Esophagus squamous epithelium (tissue), 5 donors: ENCODE data around the gene TMA7. TPM values are rescaled to one million over a fixed set of nuclear protein-coding genes. Genes with fewer than 3 reads are reported as not detected.
A peak's percentile ranks its signal among the peaks of the same experiment; 100 is the strongest.

Experiments used
- DNase-seq: peaks from one replicate; lab custom pipeline; 2025; lab: John Stamatoyannopoulos, UW
- H3K27ac ChIP-seq, 4 donors: fragments of 200-600 bp; sonication (generic); one replicate each; pipeline ENCODE4 v1.5.1; 2016 to 2019; ENCODE audit warnings: mild to moderate bottlenecking in 1 of 4
- H3K27me3 ChIP-seq, 4 donors: fragments of 200-600 bp; sonication (generic); 1 replicate in 3 of 4; 2 replicates in 1 of 4; pipeline versions ENCODE4 v1.5.1 to v1.6.0; 2017 to 2021; ENCODE audit warnings: antibody characterized with exemption in 1 of 4
- H3K36me3 ChIP-seq, 3 donors: fragments of 200-600 bp; sonication (generic); one replicate each; pipeline ENCODE4 v1.5.1; 2016 to 2019
- H3K4me1 ChIP-seq, 3 donors: fragments of 200-600 bp; sonication (generic); one replicate each; pipeline ENCODE4 v1.5.1; 2017 to 2019
- H3K4me3 ChIP-seq, 4 donors: fragments of 200-600 bp; sonication (generic); 1 replicate in 3 of 4; 2 replicates in 1 of 4; pipeline ENCODE4 v1.5.1; 2016 to 2019; ENCODE audit warnings: mild to moderate bottlenecking in 2 of 4, moderate library complexity in 1 of 4
- H3K9me3 ChIP-seq, 3 donors: fragments of 200-600 bp; sonication (generic); one replicate each; pipeline ENCODE4 v1.5.1; 2016 to 2019
- POLR2A ChIP-seq, 4 donors: fragments of 450-650 bp; IDR thresholded peaks; one replicate each; pipeline ENCODE4 v1.6.1; 2017; ENCODE audit warnings: antibody characterized with exemption in 4 of 4, mild to moderate bottlenecking in 4 of 4, moderate library complexity in 3 of 4
- WGBS, 2 donors: methylation state at CpG; one replicate each; pipeline ENCODE4 v1.1.5; 2018; 5-methylcytosine and 5-hydroxymethylcytosine counted together
- intact Hi-C: fragments of 100-400 bp; cut with DNase I; formaldehyde crosslinking; loops from one replicate; pipeline ENCODE4 v1.15.0; 2022
- total RNA-seq, 4 donors: library from RNA; depleted of rRNA; stranded (reverse); fragments of >200 nt; gene quantifications; one replicate each; pipeline ENCODE4 v1.1.0, GENCODE V29; 2016
- TF ChIP-seq, protein P1 (sequence below), 6 experiments: fragments of 450-650 bp in 4 of 6; fragments of 200-600 bp in 2 of 6; sonication (generic) in 2 of 6; IDR thresholded peaks; one replicate each; pipeline ENCODE4 v1.5.1; 2016 to 2019; ENCODE audit warnings: antibody characterized with exemption in 6 of 6, mild to moderate bottlenecking in 4 of 6, moderate library complexity in 4 of 6
- donor health status: DM: yes; HTN: yes; CAD: no.

TMA7 gene
- 100 to 1,000 TPM; 293 to 431 (median 357) TPM for total RNA-seq

DNA sequence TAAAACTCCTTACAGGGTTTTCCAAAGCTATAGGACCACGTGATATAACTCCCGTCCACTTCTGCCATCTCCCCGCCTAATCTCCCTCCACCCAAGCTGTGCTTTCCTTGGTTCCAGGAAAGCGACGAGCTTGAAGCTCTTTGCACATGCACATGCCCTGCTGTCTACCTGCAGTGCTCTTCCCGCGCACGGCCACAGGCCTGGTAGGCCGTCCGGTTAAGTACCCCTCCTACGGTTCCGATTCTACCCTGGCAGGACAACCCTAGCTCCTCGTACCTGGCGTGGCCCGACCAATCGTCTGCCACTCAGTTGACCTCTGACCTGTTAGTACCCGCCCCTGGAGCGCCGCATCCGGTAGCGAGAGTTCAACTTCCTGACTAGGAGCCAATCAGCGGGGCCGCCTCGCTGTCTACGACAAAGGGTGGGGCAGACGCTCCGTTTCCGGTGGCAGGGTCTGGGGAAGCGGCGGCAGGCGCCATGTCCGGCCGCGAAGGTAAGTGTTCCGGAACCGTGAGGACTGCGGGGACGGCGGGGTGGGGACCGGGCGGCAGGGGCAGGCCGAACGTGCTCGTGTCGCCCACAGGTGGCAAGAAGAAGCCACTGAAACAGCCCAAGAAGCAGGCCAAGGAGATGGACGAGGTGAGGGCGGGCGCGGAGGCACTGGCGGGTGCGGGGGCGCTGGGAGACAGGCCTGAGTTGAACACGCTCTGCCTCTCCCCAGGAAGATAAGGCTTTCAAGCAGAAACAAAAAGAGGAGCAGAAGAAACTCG, at the start of gene TMA7, which contains the start of gene CCDC51:
Gene TMA7, plus strand, starts transcription at position 438 of the 770 bp plus-strand sequence. Its CDS starts 40 bp downstream, at position 478.
Gene CCDC51, minus strand, starts transcription at position 300 of the 770 bp plus-strand sequence. CDS start 4,991 bp downstream, outside the sequence.
- intact Hi-C loops: loop anchor here (5.0 kb wide), 1 partner anchor 248 kb away; no protein-coding TSS in a partner anchor
- peak; percentile 90 for DNase-seq
- Histone ChIP-seq H3K27ac (peak within 1 kb of the TSS; percentile 94 to 98 (median 98)), H3K4me3 (peak within 1 kb of the TSS; percentile 69 to 97 (median 90)), H3K36me3 (peaks cover 0 to 35% (median 11%) of the 10 kb centered on the region in 3 donors), H3K9me3 (no peaks in the 10 kb centered on the region), H3K4me1 (peaks cover 19 to 46% (median 35%) of the 10 kb centered on the region in 3 donors), H3K27me3 (no peaks in the 10 kb centered on the region)
- 0 to 2% methylated on average over 36 to 39 of the region's 54 CpGs for WGBS, 2 donors
- TF ChIP-seq POLR2A (IDR thresholded peaks at IDR 0.05): peak in 3 of 4 donors; percentile 93 to 97 (median 94)
- TF ChIP-seq, protein P1, sequence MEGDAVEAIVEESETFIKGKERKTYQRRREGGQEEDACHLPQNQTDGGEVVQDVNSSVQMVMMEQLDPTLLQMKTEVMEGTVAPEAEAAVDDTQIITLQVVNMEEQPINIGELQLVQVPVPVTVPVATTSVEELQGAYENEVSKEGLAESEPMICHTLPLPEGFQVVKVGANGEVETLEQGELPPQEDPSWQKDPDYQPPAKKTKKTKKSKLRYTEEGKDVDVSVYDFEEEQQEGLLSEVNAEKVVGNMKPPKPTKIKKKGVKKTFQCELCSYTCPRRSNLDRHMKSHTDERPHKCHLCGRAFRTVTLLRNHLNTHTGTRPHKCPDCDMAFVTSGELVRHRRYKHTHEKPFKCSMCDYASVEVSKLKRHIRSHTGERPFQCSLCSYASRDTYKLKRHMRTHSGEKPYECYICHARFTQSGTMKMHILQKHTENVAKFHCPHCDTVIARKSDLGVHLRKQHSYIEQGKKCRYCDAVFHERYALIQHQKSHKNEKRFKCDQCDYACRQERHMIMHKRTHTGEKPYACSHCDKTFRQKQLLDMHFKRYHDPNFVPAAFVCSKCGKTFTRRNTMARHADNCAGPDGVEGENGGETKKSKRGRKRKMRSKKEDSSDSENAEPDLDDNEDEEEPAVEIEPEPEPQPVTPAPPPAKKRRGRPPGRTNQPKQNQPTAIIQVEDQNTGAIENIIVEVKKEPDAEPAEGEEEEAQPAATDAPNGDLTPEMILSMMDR (IDR thresholded peaks at IDR 0.05): no peak

DNA sequence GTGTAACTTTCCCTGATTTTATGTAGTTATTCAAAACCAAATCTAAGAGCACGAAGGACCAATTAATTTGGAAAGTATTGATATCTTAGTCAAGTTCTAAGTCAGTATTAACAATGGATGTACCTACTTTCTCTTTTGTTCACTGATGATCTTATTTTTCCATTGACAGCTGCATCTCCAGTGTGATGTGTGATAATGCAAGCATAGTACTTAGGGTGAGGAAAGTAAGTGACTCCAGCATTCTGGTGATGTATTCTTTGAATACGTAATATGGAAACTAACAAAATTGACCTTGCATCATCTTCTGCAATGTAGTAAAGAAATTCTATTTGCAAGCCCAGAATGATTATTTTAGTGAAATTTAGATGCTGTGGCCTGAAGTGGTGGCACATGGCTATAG, 45.7 kb upstream of the TMA7 start:
- DNase-seq: no peak
- no peak overlapping the region for H3K4me3 ChIP-seq
- no peaks in the 10 kb centered on the region for H3K9me3 ChIP-seq
- peaks cover 0 to 9% (median 0%) of the 10 kb centered on the region in 4 donors for H3K27me3 ChIP-seq
- peaks cover 0 to 6% (median under 1%) of the 10 kb centered on the region in 3 donors for H3K4me1 ChIP-seq
- no peak for TF ChIP-seq POLR2A (IDR thresholded peaks at IDR 0.05)
- TF ChIP-seq, protein P1 (IDR thresholded peaks at IDR 0.05): no peak
- WGBS, 2 donors: 86 to 93% methylated on average over 2 of the region's 2 CpGs
- H3K36me3 ChIP-seq: no peaks in the 10 kb centered on the region
- intact Hi-C loops: no loop called here
- no peak overlapping the region for H3K27ac ChIP-seq

DNA sequence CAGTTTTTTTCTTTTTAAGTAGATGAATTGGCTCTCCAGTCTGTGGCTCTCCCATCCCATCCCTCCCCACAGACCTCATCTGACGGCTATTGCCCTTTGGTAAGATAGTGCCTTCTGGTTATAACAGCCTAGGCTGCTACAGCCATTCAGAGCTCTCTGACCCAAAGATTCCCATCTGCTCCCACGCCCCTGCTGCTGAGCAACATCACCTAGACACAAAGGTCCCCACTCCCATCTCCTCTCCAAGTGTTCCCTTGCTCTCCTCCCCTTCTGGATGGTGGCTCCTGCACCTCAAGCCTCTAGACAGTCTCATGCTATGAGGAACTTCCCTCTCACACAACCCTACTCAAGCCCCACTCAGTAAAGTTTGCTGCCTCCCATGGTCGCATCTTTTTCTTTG, 44.3 kb upstream of the TMA7 start:
- intact Hi-C loops: no loop called here
- H3K4me1 ChIP-seq: peaks cover 2 to 20% (median 3%) of the 10 kb centered on the region in 3 donors
- no peaks in the 10 kb centered on the region for H3K9me3 ChIP-seq
- 70 to 76% methylated on average over 3 of the region's 3 CpGs for WGBS, 2 donors
- no peak overlapping the region for H3K27ac ChIP-seq
- no peak for DNase-seq
- TF ChIP-seq, protein P1 (IDR thresholded peaks at IDR 0.05): no peak
- TF ChIP-seq POLR2A (IDR thresholded peaks at IDR 0.05): no peak
- no peak overlapping the region for H3K4me3 ChIP-seq
- H3K36me3 ChIP-seq: no peaks in the 10 kb centered on the region
- H3K27me3 ChIP-seq: peaks cover 0 to 9% (median 0%) of the 10 kb centered on the region in 4 donors

DNA sequence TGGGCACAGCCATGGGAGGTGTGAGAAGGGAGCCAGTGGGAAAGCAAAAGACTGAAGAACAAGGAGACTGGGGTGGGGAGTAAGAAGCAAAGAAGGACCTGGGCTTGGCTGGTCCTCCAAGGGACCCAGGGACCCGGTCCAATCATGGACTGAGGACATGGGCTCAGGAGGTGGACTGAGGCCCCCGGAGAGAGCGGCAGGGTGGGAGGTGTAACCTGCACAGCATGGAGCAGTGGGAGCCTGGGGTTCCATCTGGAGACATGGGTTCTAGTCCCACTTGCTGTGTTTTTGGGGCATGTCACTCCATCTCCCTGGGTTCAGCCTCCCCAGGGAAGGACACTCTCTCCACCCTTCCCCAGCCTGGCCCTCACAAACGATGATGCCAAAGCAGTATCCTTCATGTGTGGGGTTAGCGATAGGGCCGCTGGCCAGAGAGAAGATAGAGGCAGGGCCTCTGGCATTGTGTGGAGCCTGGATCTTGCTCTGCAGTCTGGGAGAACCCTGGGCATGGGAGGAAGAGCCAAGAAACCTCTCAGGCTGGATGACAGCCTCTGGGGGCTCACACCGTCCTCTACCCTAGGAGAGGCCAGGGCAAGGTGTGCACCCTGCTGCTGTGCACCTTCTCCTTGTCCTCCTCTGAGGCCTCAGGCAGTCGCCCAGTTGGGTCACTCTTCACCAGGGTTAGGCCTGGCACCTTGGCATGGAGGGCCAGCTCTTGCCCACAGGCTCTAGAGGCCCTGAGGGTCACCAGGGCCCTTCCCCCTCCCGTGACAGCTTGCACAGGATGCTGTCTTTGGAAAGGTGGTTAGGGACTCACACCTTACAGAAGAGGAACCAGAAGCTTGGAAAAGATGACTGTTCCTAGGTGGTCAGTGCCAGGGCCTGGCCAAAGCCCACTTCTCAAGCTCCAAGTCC, 42.0 kb upstream of the TMA7 start:
- no peak for DNase-seq
- Histone ChIP-seq H3K9me3 (no peaks in the 10 kb centered on the region), H3K27me3 (peaks cover 0 to 8% (median 0%) of the 10 kb centered on the region in 4 donors), H3K36me3 (peaks cover 0 to 5% (median 0%) of the 10 kb centered on the region in 3 donors), H3K27ac (no peak overlapping the region), H3K4me1 (peaks cover 13 to 42% (median 21%) of the 10 kb centered on the region in 3 donors), H3K4me3 (no peak overlapping the region)
- intact Hi-C loops: loop anchor here (2.0 kb wide), 1 partner anchor 39 kb away; no protein-coding TSS in a partner anchor
- TF ChIP-seq, protein P1 (IDR thresholded peaks at IDR 0.05): no peak
- TF ChIP-seq POLR2A (IDR thresholded peaks at IDR 0.05): no peak
- WGBS, 2 donors: 53 to 72% methylated on average over 2 to 6 of the region's 9 CpGs
